Astrocyte (in vitro differentiated cells and primary cell): Measurements from ENCODE around the gene PDPR. TPM values are rescaled to one million over a fixed set of nuclear protein-coding genes. Genes with fewer than 3 reads are reported as not detected.
"Not testable (repeated sequence)": the region's sequence is repeated elsewhere in the genome, so short reads cannot be mapped to it uniquely, and the experiment has no call there.

ENCODE experiments used
- DNase-seq: peaks from one replicate; pipeline ENCODE4 v3.0.0-alpha.2; 2010; ENCODE audit warnings: low read depth
- FAIRE-seq: peaks from 2 replicates; lab custom pipeline; 2011; peaks lifted over from hg19 to GRCh38; lab: Jason Lieb, UNC
- H2AFZ ChIP-seq: 2 replicates; pipeline ENCODE4 v1.6.0; 2012; ENCODE audit warnings: low read depth, low read length, inconsistent platforms
- H3K27ac ChIP-seq: 2 replicates; pipeline ENCODE4 v1.5.1; 2011; ENCODE audit warnings: low read depth, low read length, inconsistent platforms
- H3K27me3 ChIP-seq: 2 replicates; pipeline ENCODE4 v1.6.0; 2011; ENCODE audit warnings: low read length, inconsistent platforms; ENCODE audit not compliant: insufficient read depth
- H3K36me3 ChIP-seq: 2 replicates; pipeline ENCODE4 v1.5.1; 2011; ENCODE audit warnings: low read length, inconsistent platforms; ENCODE audit not compliant: insufficient read depth
- H3K4me1 ChIP-seq: 2 replicates; pipeline ENCODE4 v1.5.1; 2011; ENCODE audit warnings: low read length, inconsistent platforms; ENCODE audit not compliant: insufficient read depth
- H3K4me2 ChIP-seq: 2 replicates; pipeline ENCODE4 v1.6.0; 2012; ENCODE audit warnings: low read length, inconsistent platforms
- H3K4me3 ChIP-seq: 2 replicates; pipeline ENCODE4 v1.5.1; 2011; ENCODE audit warnings: low read depth, mild to moderate bottlenecking, low read length, inconsistent platforms; ENCODE audit not compliant: insufficient read depth
- H3K79me2 ChIP-seq: 2 replicates; pipeline ENCODE4 v1.6.0; 2012; ENCODE audit warnings: mild to moderate bottlenecking, low read length, inconsistent platforms; ENCODE audit not compliant: insufficient read depth
- H3K9ac ChIP-seq: 2 replicates; pipeline ENCODE4 v1.6.0; 2012; ENCODE audit warnings: mild to moderate bottlenecking, low read length, inconsistent platforms
- H3K9me3 ChIP-seq: 2 replicates; pipeline ENCODE4 v1.5.1; 2012; ENCODE audit warnings: low read depth, mild to moderate bottlenecking, low read length, inconsistent platforms; ENCODE audit not compliant: insufficient read depth
- H4K20me1 ChIP-seq: 2 replicates; pipeline ENCODE4 v1.6.0; 2012; ENCODE audit warnings: low read length, inconsistent platforms; ENCODE audit not compliant: insufficient read depth
- H3K27ac Mint-ChIP-seq: one replicate; pipeline ENCODE4 v1.8.0; 2021; ENCODE audit warnings: mild to moderate bottlenecking, mixed read lengths; ENCODE audit not compliant: unreplicated experiment
- H3K27me3 Mint-ChIP-seq: one replicate; pipeline ENCODE4 v1.8.0; 2021; ENCODE audit warnings: low read depth, mixed read lengths; ENCODE audit not compliant: unreplicated experiment
- H3K36me3 Mint-ChIP-seq: one replicate; pipeline ENCODE4 v1.8.0; 2021; ENCODE audit warnings: low read depth, mixed read lengths; ENCODE audit not compliant: unreplicated experiment
- H3K4me1 Mint-ChIP-seq: one replicate; pipeline ENCODE4 v1.8.0; 2021; ENCODE audit warnings: low read depth, mixed read lengths; ENCODE audit not compliant: unreplicated experiment
- H3K4me3 Mint-ChIP-seq: one replicate; pipeline ENCODE4 v1.8.0; 2021; ENCODE audit warnings: mild to moderate bottlenecking, moderate library complexity, mixed read lengths; ENCODE audit not compliant: unreplicated experiment
- H3K9me3 Mint-ChIP-seq: one replicate; pipeline ENCODE4 v1.8.0; 2021; ENCODE audit warnings: mild to moderate bottlenecking, mixed read lengths; ENCODE audit not compliant: unreplicated experiment
- total RNA-seq: library from RNA; stranded (reverse); gene quantifications from 2 replicates; pipeline ENCODE4 v1.2.1, GENCODE V29; 2021

The PDPR gene
- total RNA-seq, 1 donor from 2014 or later, result 22.0 TPM

GRCh38 chr16:70079081-70079480 is 35.1 kb upstream of the PDPR start:
- not testable (repeated sequence) for H3K27me3 ChIP-seq, H3K4me1 Mint-ChIP-seq, H3K27ac ChIP-seq, H3K4me3 Mint-ChIP-seq, H4K20me1 ChIP-seq, H3K9me3 ChIP-seq, H3K27ac Mint-ChIP-seq, H3K4me3 ChIP-seq, H3K9me3 Mint-ChIP-seq, FAIRE-seq, DNase-seq, H2AFZ ChIP-seq, H3K36me3 ChIP-seq, H3K9ac ChIP-seq, H3K36me3 Mint-ChIP-seq, H3K4me2 ChIP-seq, H3K79me2 ChIP-seq, H3K27me3 Mint-ChIP-seq, H3K4me1 ChIP-seq

GRCh38 chr16:70081219-70081618 is 32.9 kb upstream of the PDPR start:
- not testable (repeated sequence) for H3K27ac Mint-ChIP-seq, H3K4me3 ChIP-seq, H3K4me1 Mint-ChIP-seq, H3K27ac ChIP-seq, H3K9ac ChIP-seq, H3K9me3 ChIP-seq, H3K4me1 ChIP-seq, H3K36me3 ChIP-seq, H3K36me3 Mint-ChIP-seq, H2AFZ ChIP-seq, H3K79me2 ChIP-seq, H3K27me3 ChIP-seq, DNase-seq, H3K27me3 Mint-ChIP-seq, H4K20me1 ChIP-seq, H3K9me3 Mint-ChIP-seq, H3K4me3 Mint-ChIP-seq, H3K4me2 ChIP-seq, FAIRE-seq

GRCh38 chr16:70083931-70084330 is 30.2 kb upstream of the PDPR start:
- not testable (repeated sequence) for H3K9ac ChIP-seq, H3K36me3 ChIP-seq, H3K79me2 ChIP-seq, H3K27me3 Mint-ChIP-seq, H3K36me3 Mint-ChIP-seq, H3K9me3 Mint-ChIP-seq, H3K27ac Mint-ChIP-seq, H3K4me3 ChIP-seq, H3K4me3 Mint-ChIP-seq, H3K4me1 ChIP-seq, H3K4me1 Mint-ChIP-seq, H4K20me1 ChIP-seq, H3K9me3 ChIP-seq, H3K27ac ChIP-seq, H3K27me3 ChIP-seq, DNase-seq, H2AFZ ChIP-seq, H3K4me2 ChIP-seq, FAIRE-seq

GRCh38 chr16:70088160-70088559 is 26.0 kb upstream of the PDPR start:
- H3K4me3 Mint-ChIP-seq, H3K9me3 Mint-ChIP-seq, DNase-seq, H3K27me3 ChIP-seq, H4K20me1 ChIP-seq, H2AFZ ChIP-seq, H3K4me1 Mint-ChIP-seq, H3K27ac Mint-ChIP-seq, H3K4me3 ChIP-seq, FAIRE-seq, H3K4me2 ChIP-seq, H3K36me3 Mint-ChIP-seq, H3K36me3 ChIP-seq, H3K4me1 ChIP-seq, H3K79me2 ChIP-seq, H3K27me3 Mint-ChIP-seq, H3K9me3 ChIP-seq, H3K9ac ChIP-seq, H3K27ac ChIP-seq: not testable (repeated sequence)

GRCh38 chr16:70088877-70089276 is 25.3 kb upstream of the PDPR start:
- not testable (repeated sequence) for H3K27me3 ChIP-seq, FAIRE-seq, H3K4me1 Mint-ChIP-seq, H3K4me3 ChIP-seq, DNase-seq, H3K27me3 Mint-ChIP-seq, H4K20me1 ChIP-seq, H2AFZ ChIP-seq, H3K9ac ChIP-seq, H3K27ac Mint-ChIP-seq, H3K4me3 Mint-ChIP-seq, H3K9me3 ChIP-seq, H3K36me3 ChIP-seq, H3K79me2 ChIP-seq, H3K27ac ChIP-seq, H3K9me3 Mint-ChIP-seq, H3K36me3 Mint-ChIP-seq, H3K4me1 ChIP-seq, H3K4me2 ChIP-seq

- not testable (repeated sequence) for H3K27ac ChIP-seq, DNase-seq, H3K27me3 ChIP-seq, H3K9ac ChIP-seq, H3K4me3 Mint-ChIP-seq, H2AFZ ChIP-seq, H3K9me3 Mint-ChIP-seq, H3K27ac Mint-ChIP-seq, H3K79me2 ChIP-seq, H3K36me3 Mint-ChIP-seq, H3K4me3 ChIP-seq, H3K4me1 Mint-ChIP-seq, H3K4me2 ChIP-seq, H3K4me1 ChIP-seq, H3K36me3 ChIP-seq, FAIRE-seq, H3K27me3 Mint-ChIP-seq, H3K9me3 ChIP-seq, H4K20me1 ChIP-seq
These were observed 24.8 kb upstream of the PDPR start for GRCh38 chr16:70089289-70089688.
